Activated T-cell treated with anti-CD3 and anti-CD28 coated beads for 1 hour (primary cell): ENCODE results near the gene TBX18.

ENCODE experiments used
- DNase-seq: peaks from one replicate; pipeline ENCODE4 v3.0.0-alpha.2; 2020; ENCODE audit warnings: low read depth

TBX18 gene

DNA sequence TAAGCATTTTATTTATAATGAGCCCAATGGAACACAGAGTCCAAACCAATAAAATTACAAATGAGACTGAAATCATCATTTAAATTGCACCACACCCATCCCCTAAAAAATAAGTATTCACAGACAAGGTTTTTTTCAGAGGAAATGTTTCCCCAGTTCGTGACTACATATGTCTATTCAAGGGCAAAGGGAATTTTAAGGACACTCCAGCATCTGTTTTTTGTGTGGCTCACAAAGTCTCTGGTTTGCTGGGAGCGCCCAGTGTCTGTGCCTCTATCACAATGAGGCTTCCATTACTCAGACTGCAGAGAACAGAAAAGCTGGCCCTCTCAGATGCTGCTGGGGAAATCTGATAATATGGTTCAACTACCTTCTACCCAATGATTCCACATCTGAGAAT, 16.0 kb downstream of the TBX18 start:
- DNase-seq, result no peak

GRCh38 chr6:84743616-84744015, 20.8 kb downstream of the TBX18 start:
- DNase-seq, result no peak

DNA sequence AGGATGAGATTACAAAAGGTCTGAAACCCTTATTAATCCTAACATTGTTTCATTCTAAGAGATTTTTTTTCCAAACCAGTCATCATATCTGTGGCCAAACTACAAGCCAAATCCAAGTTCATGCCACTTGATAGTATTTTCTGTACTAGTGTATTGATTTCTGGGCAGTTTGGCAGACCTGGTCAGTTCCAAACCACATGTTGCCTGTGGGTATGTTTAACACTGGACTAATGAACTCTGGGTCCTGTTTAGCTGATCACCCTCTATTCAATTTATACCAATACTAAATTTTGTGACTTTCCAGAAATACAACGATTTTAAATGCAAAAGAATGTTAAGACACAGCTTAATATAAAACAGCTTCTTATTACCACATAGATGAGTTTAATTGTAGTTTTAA, 24.0 kb downstream of the TBX18 start:
- no peak for DNase-seq

DNA sequence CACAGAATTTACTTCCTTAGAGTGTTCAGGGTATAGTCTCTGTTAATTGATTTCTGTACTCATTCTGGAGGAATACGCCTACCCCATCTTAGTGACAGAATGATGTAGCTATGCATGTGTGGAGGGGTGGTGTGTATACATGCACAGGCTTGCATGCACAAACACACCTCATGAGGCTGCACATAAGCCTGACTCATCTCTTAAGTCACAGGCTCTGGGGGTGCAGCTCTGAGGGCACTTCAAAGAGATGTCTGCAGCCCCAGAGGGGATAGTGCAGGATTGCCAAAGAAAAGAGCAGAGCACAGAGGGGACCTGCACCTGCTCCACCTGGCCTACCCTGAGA, 24.6 kb downstream of the TBX18 start:
- DNase-seq, result no peak

DNA sequence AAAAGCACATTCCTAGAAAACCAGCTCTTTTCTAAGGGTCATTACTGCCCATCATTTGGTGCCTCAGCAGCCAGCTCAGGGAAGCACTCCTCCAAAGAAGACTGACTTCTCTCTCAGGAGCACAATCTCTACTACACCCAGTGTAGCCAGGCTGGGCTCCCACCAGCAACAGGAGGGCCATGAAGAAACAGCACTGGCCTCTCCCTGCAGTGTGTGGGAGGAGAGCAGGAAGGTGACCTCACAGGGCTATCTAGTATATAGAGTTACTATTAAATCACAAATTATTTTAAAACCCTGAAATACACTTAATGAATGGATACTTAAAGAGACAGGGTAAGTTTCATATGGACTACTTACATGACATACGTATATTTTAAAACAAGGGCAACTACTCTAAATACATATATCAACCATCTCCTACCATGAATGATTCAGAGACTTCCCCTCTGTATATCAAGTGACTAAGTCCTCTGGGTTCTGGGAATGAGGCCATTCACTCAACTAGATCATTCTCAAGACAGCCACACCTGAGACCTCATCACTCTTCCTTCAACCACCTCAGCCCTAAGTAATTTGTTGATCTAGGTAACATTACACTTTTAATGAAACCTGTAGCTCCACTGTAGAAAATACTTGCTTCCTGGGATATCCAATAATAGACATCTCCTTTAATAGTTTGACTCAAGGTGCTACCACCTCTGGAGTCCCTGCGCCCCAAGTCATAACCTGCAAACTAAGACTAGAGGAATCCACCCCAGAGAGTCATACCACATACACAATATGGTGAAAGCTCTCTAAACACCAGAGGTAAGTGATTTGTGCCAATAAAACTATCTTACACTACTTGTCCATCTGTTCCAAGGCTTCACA, 25.2 kb downstream of the TBX18 start:
- DNase-seq, result no peak

DNA sequence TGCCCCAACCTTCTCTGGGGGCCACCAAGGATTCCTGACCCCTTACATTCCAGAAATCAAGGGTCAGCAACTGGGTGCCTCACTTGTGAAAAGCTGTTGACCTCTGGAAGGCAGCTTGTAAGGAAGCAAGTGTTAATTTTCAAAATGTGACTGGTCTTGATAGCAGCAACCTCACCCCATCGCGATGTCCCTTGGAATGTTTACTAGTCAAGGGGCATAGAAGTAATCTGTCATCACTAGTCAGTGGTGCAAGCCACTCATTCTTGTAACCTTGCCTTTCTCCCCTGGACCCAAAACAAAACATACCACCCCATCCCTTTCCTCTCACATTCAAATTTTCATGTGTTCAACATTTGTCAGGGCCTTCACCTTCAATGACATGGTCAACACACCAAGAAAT, 30.5 kb downstream of the TBX18 start:
- no peak for DNase-seq

GRCh38 chr6:84731901-84732300, 32.5 kb downstream of the TBX18 start:
- no peak for DNase-seq

GRCh38 chr6:84731401-84731800, 33.0 kb downstream of the TBX18 start:
- no peak for DNase-seq

DNA sequence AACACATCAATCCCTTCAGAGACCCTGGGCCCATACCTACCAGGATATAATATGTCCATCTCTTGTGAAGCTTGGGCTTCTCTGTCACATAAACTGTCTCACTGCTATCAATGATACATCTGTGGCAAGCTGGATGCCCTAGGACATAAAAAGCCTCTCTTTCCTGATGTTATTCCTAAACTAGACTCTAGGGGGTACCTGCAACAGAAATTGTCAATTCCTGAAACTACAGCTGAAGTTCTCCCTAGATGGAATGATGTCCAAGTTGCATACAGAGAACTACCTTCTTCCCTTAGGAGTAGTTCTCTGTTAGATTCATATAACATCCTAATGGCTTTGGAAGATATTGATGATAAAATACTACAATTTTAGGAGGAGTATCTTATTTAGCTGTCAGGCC, 35.8 kb downstream of the TBX18 start:
- DNase-seq, result no peak

GRCh38 chr6:84719152-84719551, 45.2 kb downstream of the TBX18 start:
- DNase-seq, result no peak

- no peak for DNase-seq
Measured at GRCh38 chr6:84718038-84718955, 46.1 kb downstream of the TBX18 start.

DNA sequence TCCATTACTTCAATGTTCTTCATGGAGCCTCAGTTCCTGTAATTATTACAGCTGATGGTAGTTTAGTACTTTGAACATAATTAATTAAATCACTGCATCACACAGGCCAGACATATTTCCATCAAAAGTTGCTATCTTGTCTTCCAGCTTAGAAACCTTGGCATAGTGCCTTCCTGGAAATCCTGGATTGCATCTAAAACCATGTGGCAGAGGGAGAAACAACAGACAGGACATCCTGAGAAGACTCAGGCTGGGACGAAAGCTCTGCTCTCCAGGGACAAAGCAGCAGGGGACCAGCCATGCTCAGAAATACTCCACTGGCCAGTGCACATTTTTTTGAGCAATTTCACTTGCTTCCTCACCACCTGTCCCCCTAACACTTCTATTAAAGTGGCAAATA, 55.3 kb downstream of the TBX18 start:
- no peak for DNase-seq

DNA sequence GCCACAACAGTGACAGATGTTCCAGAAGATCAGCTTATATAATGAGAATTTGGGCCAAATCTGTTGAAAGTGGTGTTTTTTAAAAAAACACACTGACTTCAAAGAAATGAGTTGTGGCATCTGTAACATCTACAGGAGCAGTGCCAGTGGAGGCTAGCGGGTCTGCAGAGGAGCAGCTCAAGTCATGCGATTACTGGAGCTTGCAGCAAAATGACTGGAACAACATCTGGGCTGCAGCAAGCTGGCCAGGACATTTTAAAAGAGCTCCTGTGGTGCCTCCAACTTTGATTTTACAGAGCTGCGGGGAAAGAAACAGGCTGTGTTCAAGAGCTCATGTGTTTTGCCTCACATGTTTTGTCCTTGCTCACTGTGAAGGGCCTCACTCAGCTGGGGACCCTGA, 57.2 kb downstream of the TBX18 start:
- no peak for DNase-seq

- DNase-seq, result no peak
Measured at GRCh38 chr6:84696166-84696565, 68.2 kb downstream of the TBX18 start.

- DNase-seq, result no peak
Measured at GRCh38 chr6:84691978-84692623, 72.3 kb downstream of the TBX18 start.

- DNase-seq, result no peak
Measured at GRCh38 chr6:84688141-84688873, 76.1 kb downstream of the TBX18 start.

GRCh38 chr6:84687431-84687830, 77.0 kb downstream of the TBX18 start:
- no peak for DNase-seq

GRCh38 chr6:84685983-84686584, 78.3 kb downstream of the TBX18 start:
- no peak for DNase-seq

DNA sequence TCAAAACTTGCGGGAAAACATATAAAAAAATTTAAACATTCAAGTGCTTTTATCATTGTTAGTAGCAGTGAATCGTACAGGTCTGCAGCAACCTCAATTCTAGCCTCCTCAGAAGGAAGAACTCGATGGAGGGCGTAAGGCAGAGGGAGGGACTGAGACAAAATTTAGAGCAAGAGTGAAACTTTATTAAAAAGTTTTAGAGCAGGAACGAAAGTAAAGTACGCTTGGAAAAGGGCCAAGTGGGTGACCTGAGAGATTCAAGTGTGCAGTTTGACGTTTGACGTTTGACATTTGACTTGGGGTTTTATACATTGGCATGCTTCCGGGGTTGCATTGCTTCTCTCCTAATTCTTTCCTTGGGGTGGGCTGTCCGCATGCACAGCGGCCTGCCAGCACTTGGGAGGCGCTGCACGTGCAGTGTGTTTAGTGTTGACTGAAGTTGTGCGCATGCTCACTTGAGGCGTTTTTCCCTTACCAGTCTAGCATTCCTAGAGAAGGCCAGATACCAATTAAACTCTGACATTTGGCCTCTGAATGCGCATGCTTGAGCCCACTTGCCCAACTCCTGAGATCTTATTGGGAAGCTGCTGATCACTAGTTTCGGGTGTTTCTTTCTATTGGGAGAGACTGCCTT, 82.6 kb downstream of the TBX18 start:
- DNase-seq, result no peak

DNA sequence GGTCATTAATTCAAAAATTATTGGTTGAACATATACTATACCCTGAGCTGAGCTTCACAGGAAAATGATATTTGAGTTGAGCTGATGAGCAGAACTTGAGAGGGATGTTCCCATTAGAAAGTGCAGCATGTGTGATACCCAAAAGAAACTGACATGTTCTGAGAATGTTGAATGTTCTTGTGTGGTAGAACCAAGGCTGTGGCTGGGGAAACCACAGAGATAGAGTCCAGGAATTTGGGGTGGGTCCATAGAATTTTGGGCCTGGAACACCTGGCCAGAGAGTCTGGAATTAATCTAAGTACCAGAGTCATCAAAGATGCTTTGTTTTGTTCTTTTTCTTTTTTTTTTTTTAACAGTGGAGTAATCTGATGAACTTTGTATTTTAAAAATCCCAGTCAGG, 88.7 kb downstream of the TBX18 start:
- no peak for DNase-seq

DNA sequence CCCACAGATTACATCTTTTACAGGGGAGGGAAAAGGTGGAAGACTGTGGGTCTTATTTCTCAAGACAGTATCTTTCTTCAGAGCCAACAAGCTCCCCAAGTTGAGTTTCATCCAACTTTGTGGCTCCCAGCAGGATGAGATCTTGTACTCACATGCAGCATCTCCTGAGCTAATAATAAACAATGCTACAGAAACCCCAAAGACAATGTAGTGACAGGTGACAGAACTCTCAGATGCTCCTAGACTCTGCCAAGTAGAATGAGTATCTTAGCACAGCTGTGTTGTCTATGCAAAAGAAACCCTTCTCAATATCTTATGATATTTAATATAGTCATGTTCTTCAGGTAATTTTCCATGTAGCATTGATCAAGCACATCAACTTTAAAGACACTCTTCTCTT, 90.0 kb downstream of the TBX18 start:
- no peak for DNase-seq
